ENCODE measurements around the gene SLC22A17. TPM values are rescaled to one million over a fixed set of nuclear protein-coding genes. Genes with fewer than 3 reads are reported as not detected.

SLC22A17 gene
- total RNA-seq, 1 experiment from 2014 or later: not detected

- CTCF ChIA-PET: interaction anchor here (0.6 to 1.1 kb wide), 4 partner anchors 22 to 181 kb away, joined by 3 to 7 read pairs (median 5); no protein-coding TSS in a partner anchor
- DNase-seq: peak in 1 of 2 experiments; percentile 7
- intact Hi-C loops (cut with micrococcal nuclease; ENCODE audit: unreplicated experiment): loop anchor here (10.0 kb wide), 1 partner anchor 226 kb away; no protein-coding TSS in a partner anchor
Measured at GRCh38 chr14:23300687-23301223, 51.9 kb downstream of the SLC22A17 start.

GRCh38 chr14:23299986-23300686, 52.6 kb downstream of the SLC22A17 start:
- H4K20me1 ChIP-seq (ENCODE audit: insufficient read depth): no peaks in the 10 kb centered on the region
- POLR2A ChIA-PET (ENCODE audit: unreplicated experiment): interaction anchor here (0.6 kb wide), 2 partner anchors 46 to 294 kb away, joined by 4 to 5 read pairs; no protein-coding TSS in a partner anchor
- no peak for TF ChIP-seq EZH2 (IDR thresholded peaks at IDR 0.05; ENCODE audit: low read depth)
- TF ChIP-seq, protein P1, sequence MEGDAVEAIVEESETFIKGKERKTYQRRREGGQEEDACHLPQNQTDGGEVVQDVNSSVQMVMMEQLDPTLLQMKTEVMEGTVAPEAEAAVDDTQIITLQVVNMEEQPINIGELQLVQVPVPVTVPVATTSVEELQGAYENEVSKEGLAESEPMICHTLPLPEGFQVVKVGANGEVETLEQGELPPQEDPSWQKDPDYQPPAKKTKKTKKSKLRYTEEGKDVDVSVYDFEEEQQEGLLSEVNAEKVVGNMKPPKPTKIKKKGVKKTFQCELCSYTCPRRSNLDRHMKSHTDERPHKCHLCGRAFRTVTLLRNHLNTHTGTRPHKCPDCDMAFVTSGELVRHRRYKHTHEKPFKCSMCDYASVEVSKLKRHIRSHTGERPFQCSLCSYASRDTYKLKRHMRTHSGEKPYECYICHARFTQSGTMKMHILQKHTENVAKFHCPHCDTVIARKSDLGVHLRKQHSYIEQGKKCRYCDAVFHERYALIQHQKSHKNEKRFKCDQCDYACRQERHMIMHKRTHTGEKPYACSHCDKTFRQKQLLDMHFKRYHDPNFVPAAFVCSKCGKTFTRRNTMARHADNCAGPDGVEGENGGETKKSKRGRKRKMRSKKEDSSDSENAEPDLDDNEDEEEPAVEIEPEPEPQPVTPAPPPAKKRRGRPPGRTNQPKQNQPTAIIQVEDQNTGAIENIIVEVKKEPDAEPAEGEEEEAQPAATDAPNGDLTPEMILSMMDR (conservative IDR thresholded peaks at IDR 0.05): 0 out of 2 replicates have a peak, but pooled peaks have one; percentile 10
- H3K79me2 ChIP-seq (ENCODE audit: low read depth): 0 out of 2 replicates have a peak, but pooled peaks cover 8% of the 10 kb centered on the region
- no peaks in the 10 kb centered on the region for H3K36me3 ChIP-seq (ENCODE audit: low read depth)
- H3K4me1 ChIP-seq (replicated peaks; ENCODE audit: insufficient read depth): peaks cover 8% of the 10 kb centered on the region
- H3F3A ChIP-seq (ENCODE audit: insufficient read depth, low read depth): peaks cover 6% of the 10 kb centered on the region; the same call in 1 of the 2 replicates
- no peak for DNase-seq
- BruUV-seq (replicated peaks): no TSS peak
- H3K4me3 ChIP-seq: peak overlapping the region; percentile 67
- no peaks in the 10 kb centered on the region for H3K9me3 ChIP-seq (ENCODE audit: insufficient read depth, low read depth)
- H3K27ac ChIP-seq: peak overlapping the region; percentile 20; the same call in 1 of the 2 replicates
- H2AFZ ChIP-seq: no peak overlapping the region; the same call in 1 of the 2 replicates
- CTCF ChIA-PET: interaction anchor here (0.6 to 1.1 kb wide), 5 partner anchors 22 to 205 kb away, joined by 3 to 16 read pairs (median 6); partner anchors contain the start of gene C14orf119
- no peaks in the 10 kb centered on the region for H3K9me2 ChIP-seq (ENCODE audit: insufficient read depth)
- H3K27me3 ChIP-seq (ENCODE audit: insufficient read depth, low read depth): no peaks in the 10 kb centered on the region
- peak overlapping the region; percentile 79 for H3K4me2 ChIP-seq
- intact Hi-C loops (cut with micrococcal nuclease; ENCODE audit: unreplicated experiment): loop anchor here (1.0 to 10.0 kb wide), 4 partner anchors 35 to 225 kb away; no protein-coding TSS in a partner anchor

More at GRCh38 chr14:23300687-23301223, 51.9 kb downstream of the SLC22A17 start:
- Histone ChIP-seq H3F3A (ENCODE audit: insufficient read depth, low read depth) (peaks cover 10% of the 10 kb centered on the region; the same call in 1 of the 2 replicates), H4K20me1 (ENCODE audit: insufficient read depth) (no peaks in the 10 kb centered on the region), H3K4me2 (peak overlapping the region; percentile 79), H3K36me3 (ENCODE audit: low read depth) (no peaks in the 10 kb centered on the region), H3K9me3 (ENCODE audit: insufficient read depth, low read depth) (no peaks in the 10 kb centered on the region), H2AFZ (no peak overlapping the region; the same call in 1 of the 2 replicates), H3K9me2 (ENCODE audit: insufficient read depth) (no peaks in the 10 kb centered on the region), H3K79me2 (ENCODE audit: low read depth) (0 out of 2 replicates have a peak, but pooled peaks cover 8% of the 10 kb centered on the region), H3K4me3 (peak overlapping the region; percentile 67), H3K4me1 (replicated peaks; ENCODE audit: insufficient read depth) (peaks cover 14% of the 10 kb centered on the region), H3K27ac (peak overlapping the region; percentile 20; the same call in 1 of the 2 replicates), H3K27me3 (ENCODE audit: insufficient read depth, low read depth) (no peaks in the 10 kb centered on the region)
- TSS peak; percentile 37 for BruUV-seq (replicated peaks)
- POLR2A ChIA-PET (ENCODE audit: unreplicated experiment): interaction anchor here (0.6 kb wide), 2 partner anchors 45 to 295 kb away, joined by 4 to 5 read pairs; no protein-coding TSS in a partner anchor
- no peak for TF ChIP-seq EZH2 (IDR thresholded peaks at IDR 0.05; ENCODE audit: low read depth)
- TF ChIP-seq, protein P1 (conservative IDR thresholded peaks at IDR 0.05): no peak
